ENCODE measurements around the gene VPS37B. TPM values are rescaled to one million over a fixed set of nuclear protein-coding genes. Genes with fewer than 3 reads are reported as not detected.
"Not testable (repeated sequence)": the region's sequence is repeated elsewhere in the genome, so short reads cannot be mapped to it uniquely, and the experiment has no call there.

VPS37B gene
- total and polyA plus RNA-seq, 8 donors: 13.4 to 105 (median 47.8) TPM

DNA sequence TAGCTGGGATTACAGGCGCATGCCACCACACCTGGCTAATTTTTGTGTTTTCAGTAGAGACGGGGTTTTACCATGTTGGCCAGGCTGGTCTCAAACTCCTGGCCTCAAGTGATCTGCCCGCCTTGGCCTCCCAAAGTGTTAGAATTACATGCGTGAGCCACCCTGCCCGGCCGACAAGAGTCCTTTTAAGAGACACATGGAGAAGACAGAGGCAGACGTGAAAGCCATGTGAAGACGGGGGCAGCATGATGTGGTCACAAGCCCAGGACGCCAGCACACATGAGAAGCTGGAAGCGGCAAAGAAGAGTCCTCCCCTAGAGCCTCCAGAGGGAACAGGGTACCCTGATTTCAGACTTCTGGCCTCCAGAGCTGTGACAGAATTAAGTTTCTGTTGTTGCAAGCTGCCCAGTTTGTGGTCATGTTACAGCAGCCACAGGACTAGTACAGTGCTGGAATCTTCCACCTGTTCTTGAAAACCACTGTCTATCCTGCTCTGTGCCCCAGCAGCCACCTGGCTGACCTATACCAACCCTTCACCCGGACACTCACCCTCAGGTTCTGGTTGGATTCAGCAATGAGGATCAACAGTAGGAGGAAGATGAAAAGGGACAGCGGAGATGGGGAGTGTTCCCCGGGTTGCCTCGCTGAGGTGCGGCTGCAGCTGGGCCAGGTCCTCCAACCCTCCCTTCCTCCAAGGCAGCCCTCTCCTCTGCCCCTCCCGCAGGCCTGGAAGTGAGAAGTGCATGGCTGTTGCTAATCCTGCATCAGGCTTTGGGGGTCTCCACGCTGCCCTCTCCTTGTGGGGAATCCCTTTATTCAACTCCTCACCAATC, 16.9 kb downstream of the VPS37B start:
- H3K27ac ChIP-seq: peak overlapping the region in 4 of 5 donors; percentile 11 to 49 (median 25)
- peak in 1 of 2 donors; percentile 24 for DNase-seq
- peaks cover 0 to 9% (median 4%) of the 10 kb centered on the region in 4 donors for H3K36me3 ChIP-seq
- intact Hi-C loops (cut with DNase I; ENCODE audit: low total_unique reads): no loop called here
- H3K27me3 ChIP-seq: no peaks in the 10 kb centered on the region
- WGBS, 5 donors: 68 to 83% (median 75%) methylated on average over 16 to 17 of the region's 17 CpGs
- H3K4me3 ChIP-seq: no peak overlapping the region
- peaks cover 21 to 99% (median 84%) of the 10 kb centered on the region in 4 donors for H3K4me1 ChIP-seq
- H3K9me3 ChIP-seq: no peaks in the 10 kb centered on the region
- TF ChIP-seq, protein P1, sequence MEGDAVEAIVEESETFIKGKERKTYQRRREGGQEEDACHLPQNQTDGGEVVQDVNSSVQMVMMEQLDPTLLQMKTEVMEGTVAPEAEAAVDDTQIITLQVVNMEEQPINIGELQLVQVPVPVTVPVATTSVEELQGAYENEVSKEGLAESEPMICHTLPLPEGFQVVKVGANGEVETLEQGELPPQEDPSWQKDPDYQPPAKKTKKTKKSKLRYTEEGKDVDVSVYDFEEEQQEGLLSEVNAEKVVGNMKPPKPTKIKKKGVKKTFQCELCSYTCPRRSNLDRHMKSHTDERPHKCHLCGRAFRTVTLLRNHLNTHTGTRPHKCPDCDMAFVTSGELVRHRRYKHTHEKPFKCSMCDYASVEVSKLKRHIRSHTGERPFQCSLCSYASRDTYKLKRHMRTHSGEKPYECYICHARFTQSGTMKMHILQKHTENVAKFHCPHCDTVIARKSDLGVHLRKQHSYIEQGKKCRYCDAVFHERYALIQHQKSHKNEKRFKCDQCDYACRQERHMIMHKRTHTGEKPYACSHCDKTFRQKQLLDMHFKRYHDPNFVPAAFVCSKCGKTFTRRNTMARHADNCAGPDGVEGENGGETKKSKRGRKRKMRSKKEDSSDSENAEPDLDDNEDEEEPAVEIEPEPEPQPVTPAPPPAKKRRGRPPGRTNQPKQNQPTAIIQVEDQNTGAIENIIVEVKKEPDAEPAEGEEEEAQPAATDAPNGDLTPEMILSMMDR (IDR thresholded peaks at IDR 0.05): no peak
- TF ChIP-seq EP300 (IDR thresholded peaks at IDR 0.05) (no peak), POLR2AphosphoS5 (IDR thresholded peaks at IDR 0.05) (no peak), POLR2A (IDR thresholded peaks at IDR 0.05) (no peak)

DNA sequence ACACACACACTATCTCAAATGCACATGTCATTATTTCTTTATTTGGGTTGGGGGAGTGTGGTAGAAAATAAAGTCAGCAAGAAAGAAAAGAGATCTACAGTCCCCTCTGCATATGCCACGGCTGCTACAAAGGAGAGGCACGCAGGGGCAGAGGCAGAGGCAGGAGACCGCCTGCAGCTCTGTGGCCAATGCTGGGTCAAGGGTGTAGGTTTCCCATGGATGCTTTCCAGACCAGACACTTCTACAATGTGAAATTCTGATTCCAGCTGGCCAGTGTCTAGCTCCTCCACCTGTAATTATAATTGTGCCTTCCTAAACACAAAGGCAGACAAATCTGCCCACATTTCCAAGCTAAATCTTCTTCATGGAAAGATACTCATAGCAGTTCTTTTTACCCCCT, 19.2 kb downstream of the VPS37B start:
- intact Hi-C loops (cut with DNase I; ENCODE audit: low total_unique reads): no loop called here
- 55 to 68% (median 62%) methylated on average over 3 of the region's 3 CpGs for WGBS, 5 donors
- TF ChIP-seq EP300 (IDR thresholded peaks at IDR 0.05) (no peak), POLR2AphosphoS5 (IDR thresholded peaks at IDR 0.05) (no peak)
- peaks cover 34 to 100% (median 91%) of the 10 kb centered on the region in 4 donors for H3K4me1 ChIP-seq
- peaks cover 0 to 9% (median 4%) of the 10 kb centered on the region in 4 donors for H3K36me3 ChIP-seq
- H3K4me3 ChIP-seq: no peak overlapping the region
- H3K27me3 ChIP-seq: no peaks in the 10 kb centered on the region
- DNase-seq: peak in 1 of 2 donors; percentile 23
- H3K9me3 ChIP-seq: no peaks in the 10 kb centered on the region
- peak overlapping the region in 3 of 5 donors; percentile 3 to 49 (median 34) for H3K27ac ChIP-seq

DNA sequence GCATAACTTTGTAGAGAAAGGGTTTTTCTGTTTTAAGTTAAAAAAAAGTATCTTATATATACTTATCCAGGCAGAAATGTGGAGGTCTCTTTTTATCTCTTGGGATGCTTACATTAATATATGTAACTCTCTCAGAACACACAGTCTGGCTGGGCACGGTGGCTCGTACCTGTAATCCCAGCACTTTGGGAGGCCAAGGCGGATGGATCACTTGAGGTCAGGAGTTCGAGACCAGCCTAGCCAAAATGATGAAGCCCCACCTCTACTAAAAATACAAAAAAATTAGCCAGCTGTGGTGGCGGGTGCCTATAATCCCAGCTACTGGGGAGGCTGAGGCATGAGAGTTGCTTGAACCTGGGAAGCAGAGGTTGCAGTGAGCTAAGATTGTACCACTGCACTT, 19.6 kb downstream of the VPS37B start:
- H3K4me3 ChIP-seq; H3K36me3 ChIP-seq; H3K27me3 ChIP-seq; intact Hi-C loops (cut with DNase I; ENCODE audit: low total_unique reads); H3K9me3 ChIP-seq: not testable (repeated sequence)
- 76 to 86% (median 85%) methylated on average over 5 of the region's 5 CpGs for WGBS, 5 donors
- peaks cover 39 to 100% (median 93%) of the 10 kb centered on the region in 4 donors for H3K4me1 ChIP-seq
- DNase-seq: peak in 1 of 2 donors; percentile 11
- peak overlapping the region in 3 of 5 donors; percentile 3 to 49 (median 34) for H3K27ac ChIP-seq

DNA sequence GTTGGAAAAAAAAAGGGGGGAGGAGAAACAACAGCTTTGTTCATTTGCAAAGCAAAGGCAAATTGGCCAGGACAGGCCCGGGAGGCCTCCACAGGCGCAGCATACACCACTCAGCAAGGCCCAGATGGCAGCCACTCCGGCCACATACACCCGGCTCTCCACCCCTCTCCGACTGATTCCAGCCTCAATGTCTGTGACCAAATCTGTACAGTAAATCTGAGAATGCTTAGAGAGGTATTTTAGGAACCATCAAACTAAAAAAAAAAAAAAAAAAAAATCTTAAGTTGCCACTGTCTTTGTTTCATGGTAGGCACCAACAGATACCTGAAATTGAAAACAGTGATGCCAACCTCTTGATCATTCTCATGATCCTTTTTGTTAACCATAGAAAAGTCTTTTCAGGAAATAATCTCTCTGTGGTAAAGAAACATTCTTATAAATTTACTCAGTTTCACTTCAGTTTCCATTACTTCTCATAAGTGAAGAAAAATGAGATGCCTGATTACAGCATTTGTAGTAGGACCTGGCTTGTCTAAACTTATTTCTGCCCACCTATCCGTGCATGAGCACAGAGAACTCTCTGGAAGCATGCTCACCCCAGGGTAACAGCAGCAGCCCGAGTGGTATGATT, 20.2 kb downstream of the VPS37B start:
- Histone ChIP-seq H3K36me3 (peaks cover 0 to 12% (median 6%) of the 10 kb centered on the region in 4 donors), H3K4me3 (no peak overlapping the region), H3K27ac (peak overlapping the region; percentile 20 to 49 (median 33)), H3K9me3 (no peaks in the 10 kb centered on the region), H3K27me3 (no peaks in the 10 kb centered on the region), H3K4me1 (peaks cover 42 to 100% (median 93%) of the 10 kb centered on the region in 4 donors)
- intact Hi-C loops (cut with DNase I; ENCODE audit: low total_unique reads): no loop called here
- no peak for TF ChIP-seq POLR2A (IDR thresholded peaks at IDR 0.05)
- TF ChIP-seq, protein P1 (IDR thresholded peaks at IDR 0.05): no peak
- no peak for TF ChIP-seq EP300 (IDR thresholded peaks at IDR 0.05)
- TF ChIP-seq POLR2AphosphoS5 (IDR thresholded peaks at IDR 0.05): no peak
- peak; percentile 36 to 39 for DNase-seq
- 32 to 51% (median 40%) methylated on average over 7 of the region's 7 CpGs for WGBS, 5 donors

DNA sequence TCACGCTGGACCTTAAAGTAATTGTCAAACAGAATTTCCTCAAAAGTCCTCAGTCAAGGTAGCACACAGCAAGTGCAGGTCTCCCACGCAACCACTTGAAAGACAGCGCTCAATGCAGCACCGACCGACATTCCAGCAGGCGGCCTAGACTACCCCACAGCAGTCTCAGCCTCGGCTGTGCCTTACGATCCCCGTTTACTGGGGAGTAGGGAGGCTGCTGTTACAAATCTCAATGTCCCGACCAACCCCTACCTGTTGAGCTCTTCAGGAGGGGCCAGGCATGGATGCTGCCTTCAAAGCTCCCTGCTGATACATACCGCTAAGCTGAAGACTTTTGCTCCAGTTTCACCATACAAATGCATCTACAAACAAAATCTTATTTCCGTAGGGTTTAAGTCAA, 21.8 kb downstream of the VPS37B start:
- 81 to 89% (median 85%) methylated on average over 12 of the region's 12 CpGs for WGBS, 5 donors
- no peaks in the 10 kb centered on the region for H3K9me3 ChIP-seq
- peak overlapping the region in 4 of 5 donors; percentile 73 to 91 (median 86) for H3K27ac ChIP-seq
- DNase-seq: peak; percentile 25 to 57
- H3K27me3 ChIP-seq: no peaks in the 10 kb centered on the region
- TF ChIP-seq EP300 (IDR thresholded peaks at IDR 0.05): no peak
- no peak for TF ChIP-seq POLR2AphosphoS5 (IDR thresholded peaks at IDR 0.05)
- no peak for TF ChIP-seq POLR2A (IDR thresholded peaks at IDR 0.05)
- peaks cover 45 to 100% (median 94%) of the 10 kb centered on the region in 4 donors for H3K4me1 ChIP-seq
- H3K36me3 ChIP-seq: peaks cover 14 to 28% (median 19%) of the 10 kb centered on the region in 4 donors
- no peak overlapping the region for H3K4me3 ChIP-seq
- intact Hi-C loops (cut with DNase I; ENCODE audit: low total_unique reads): no loop called here

All from stomach (tissue), 9 donors.